ENCODE results near the gene GPR35. TPM values are rescaled to one million over a fixed set of nuclear protein-coding genes. Genes with fewer than 3 reads are reported as not detected.

The GPR35 gene
- total and polyA plus RNA-seq, 2 donors (not counting 3 experiments of a cell fraction or from before 2014, with no cell fraction given) = 0.18 to 0.33 TPM

- Histone ChIP-seq H2AFZ (ENCODE audit: low read depth, low read length) (no peak overlapping the region), H3K4me3 (replicated peaks in 1 of 3; ENCODE audit: insufficient read depth in 1 of 3, low read depth in 1 of 3, low read length in 3 of 3) (no peak overlapping the region), H4K20me1 (replicated peaks; ENCODE audit: control insufficient read depth, extremely low read depth, insufficient read depth, low read length) (no peaks in the 10 kb centered on the region), H3K27ac (ENCODE audit: insufficient read depth, low read depth, low read length) (no peak overlapping the region), H3K9me3 (replicated peaks; ENCODE audit: control insufficient read depth, insufficient read depth, low read length) (no peaks in the 10 kb centered on the region), H3K9ac (replicated peaks; ENCODE audit: extremely low read depth, insufficient read depth, low read length) (no peak overlapping the region), H3K27me3 (ENCODE audit: control insufficient read depth in 2 of 2, insufficient read depth in 2 of 2, low read length in 2 of 2) (no peaks in the 10 kb centered on the region), H3K36me3 (ENCODE audit: control insufficient read depth in 2 of 2, extremely low read depth in 1 of 2, insufficient read depth in 2 of 2, low read length in 2 of 2) (no peaks in the 10 kb centered on the region), H3K4me2 (ENCODE audit: insufficient read depth, low read length) (no peak overlapping the region), H3K79me2 (ENCODE audit: control insufficient read depth, insufficient read depth, low read length) (no peaks in the 10 kb centered on the region), H3K9me1 (replicated peaks; ENCODE audit: control insufficient read depth, extremely low read depth, insufficient read depth, low read length) (no peaks in the 10 kb centered on the region), H3K4me1 (ENCODE audit: control insufficient read depth, extremely low read depth, insufficient read depth, low read length) (no peaks in the 10 kb centered on the region)
- no TSS peak for BruUV-seq (replicated peaks)
- DNase-seq (ENCODE audit: low read depth, low spot score) (no peak), FAIRE-seq (no peak)
- intact Hi-C loops (cut with micrococcal nuclease) (no loop called here), dilution Hi-C loops (cut with MboI; ENCODE audit: extremely low pct_ligation_motif_present, low sequenced_read_pairs) (no loop called here)
- POLR2A ChIA-PET = no interaction called here
- CTCF ChIA-PET = no interaction called here
- TF ChIP-seq EZH2 (IDR thresholded peaks at IDR 0.05; ENCODE audit: borderline replicate concordance, low read depth, low read length, severe bottlenecking) = no peak
- no peak for TF ChIP-seq FOS (IDR thresholded peaks at IDR 0.05; ENCODE audit: borderline replicate concordance, insufficient read depth, low read length)
- TF ChIP-seq GATA2 (IDR thresholded peaks at IDR 0.05; ENCODE audit: insufficient read depth, insufficient read length, low read depth, low read length) = no peak
- no peak for TF ChIP-seq MYC (IDR thresholded peaks at IDR 0.05; ENCODE audit: low read depth, low read length)
- no peak for TF ChIP-seq POLR2A (IDR thresholded peaks at IDR 0.05; ENCODE audit: low read depth, low read length)
- TF ChIP-seq CTCF (IDR thresholded peaks at IDR 0.05; ENCODE audit: extremely low read depth in 1 of 2, insufficient read depth in 1 of 2, low read depth in 1 of 2, low read length in 2 of 2) = no peak
- TF ChIP-seq POLR2AphosphoS5 (IDR thresholded peaks at IDR 0.05; ENCODE audit: insufficient read depth, low read depth, low read length) = no peak
- TF ChIP-seq MAX (IDR thresholded peaks at IDR 0.05; ENCODE audit: insufficient read depth, insufficient read length) = no peak
- no peak for TF ChIP-seq JUN (IDR thresholded peaks at IDR 0.05; ENCODE audit: borderline replicate concordance, insufficient read depth, insufficient read length, low read depth)
Observed at GRCh38 chr2:240635998-240636547, 10.8 kb downstream of the GPR35 start.

Measured in endothelial cell of umbilical vein (primary cell).